Effector CD4-positive, alpha-beta T cell (primary cell): ENCODE data around the gene SPECC1.
A peak's percentile ranks its signal among the peaks of the same experiment; 100 is the strongest.
"Not testable (repeated sequence)": the region's sequence is repeated elsewhere in the genome, so short reads cannot be mapped to it uniquely, and the experiment has no call there.

Experiments
- DNase-seq: peaks from one replicate; pipeline ENCODE4 v3.0.0-alpha.2; 2020

Gene SPECC1

DNA sequence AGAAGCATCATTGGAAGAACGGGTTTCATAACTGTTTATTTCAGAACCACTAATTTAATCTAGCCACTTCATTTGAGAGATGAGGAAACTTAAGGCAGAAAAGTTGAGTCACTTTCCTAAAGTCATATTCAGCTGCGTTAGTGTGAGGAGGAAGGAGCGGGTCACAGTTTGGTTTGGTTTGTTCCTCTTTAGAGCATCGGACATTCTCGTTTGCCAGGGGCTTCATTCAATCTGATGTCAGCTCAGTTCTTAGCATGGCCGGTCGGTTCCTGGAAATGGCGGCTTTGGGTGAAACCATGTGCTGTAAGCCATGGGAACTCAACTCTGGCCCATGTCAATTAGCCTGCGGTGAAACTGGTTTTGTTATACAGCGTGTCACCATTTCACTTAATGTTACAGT is 271.7 kb downstream of the SPECC1 start:
- no peak for DNase-seq

- no peak for DNase-seq
These were observed 272.7 kb downstream of the SPECC1 start for GRCh38 chr17:20281860-20282259.

DNA sequence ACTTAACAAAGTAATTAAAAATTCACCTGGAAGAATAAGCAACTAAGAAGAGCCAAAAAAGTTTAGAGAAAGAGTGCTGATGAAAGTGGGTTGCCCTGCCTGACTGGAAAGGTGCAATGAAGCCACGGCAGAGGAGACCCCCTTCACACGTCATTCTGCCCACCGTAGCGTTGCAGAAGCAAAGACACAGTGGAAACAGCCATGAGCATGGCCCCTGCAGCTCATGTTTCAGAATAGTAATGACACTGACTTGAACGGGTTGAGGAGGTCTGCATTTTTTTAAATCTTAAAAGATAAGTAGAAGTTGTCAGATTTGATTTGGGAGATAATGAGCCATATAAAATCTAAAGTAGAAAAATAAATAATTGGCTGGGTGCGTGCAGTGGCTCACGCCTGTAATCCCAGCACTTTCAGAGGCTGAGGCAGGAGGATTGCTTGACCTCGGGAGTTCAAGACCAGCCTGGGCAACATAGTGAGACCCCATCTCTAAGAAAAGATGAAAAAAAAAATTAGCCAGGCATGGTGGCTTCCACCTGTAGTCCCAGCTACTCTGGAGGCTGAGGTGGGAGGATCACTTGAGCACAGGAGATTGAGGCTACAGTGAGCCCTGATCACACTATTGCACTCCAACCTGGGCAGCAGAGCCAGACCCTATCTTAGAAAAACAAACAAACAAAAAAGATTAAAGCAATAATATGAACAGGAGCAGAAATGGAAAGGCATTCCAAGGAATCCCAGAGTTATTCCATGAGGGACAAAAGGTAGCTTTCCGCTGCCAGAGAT is 273.6 kb downstream of the SPECC1 start:
- DNase-seq, result no peak

- no peak for DNase-seq
These were observed 274.9 kb downstream of the SPECC1 start for GRCh38 chr17:20284022-20284421.

DNA sequence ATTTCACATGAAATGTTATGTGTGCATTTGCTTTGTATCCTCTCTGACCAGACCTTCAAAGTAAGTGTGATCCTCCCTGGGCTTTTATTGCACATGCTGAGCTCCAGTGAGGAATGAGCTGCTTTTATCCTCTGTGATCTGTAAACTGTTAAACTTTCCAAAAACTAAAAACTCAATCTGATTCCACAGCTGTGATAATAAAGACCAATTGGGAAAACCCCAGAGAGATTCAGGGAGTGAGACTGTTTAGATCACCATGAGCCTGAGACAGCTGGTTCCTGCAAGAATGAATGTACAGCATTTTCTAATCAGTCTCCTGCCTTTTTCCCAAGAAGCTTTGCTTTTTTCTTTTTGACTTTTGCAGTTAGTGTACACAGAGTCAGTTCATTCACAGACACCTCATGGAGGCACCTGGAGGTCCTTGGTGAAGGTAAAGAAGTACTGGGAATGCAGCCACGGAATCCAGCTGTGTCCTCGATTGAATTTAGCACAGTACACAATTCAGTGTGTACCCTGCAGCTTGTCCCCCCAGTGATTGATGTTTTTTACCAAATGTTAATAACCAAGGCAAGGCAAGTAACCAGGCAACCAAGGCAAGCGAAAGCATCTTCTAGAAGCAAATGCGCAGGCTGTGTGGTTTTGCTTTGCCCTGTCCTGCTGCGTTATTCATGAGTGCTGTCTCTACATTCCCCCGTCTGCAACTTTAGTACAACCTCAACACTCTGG is 275.6 kb downstream of the SPECC1 start:
- DNase-seq, result no peak

- DNase-seq, result no peak
These were observed 280.8 kb downstream of the SPECC1 start for GRCh38 chr17:20289984-20290383.

GRCh38 chr17:20291853-20292252 is 282.7 kb downstream of the SPECC1 start:
- no peak for DNase-seq

DNA sequence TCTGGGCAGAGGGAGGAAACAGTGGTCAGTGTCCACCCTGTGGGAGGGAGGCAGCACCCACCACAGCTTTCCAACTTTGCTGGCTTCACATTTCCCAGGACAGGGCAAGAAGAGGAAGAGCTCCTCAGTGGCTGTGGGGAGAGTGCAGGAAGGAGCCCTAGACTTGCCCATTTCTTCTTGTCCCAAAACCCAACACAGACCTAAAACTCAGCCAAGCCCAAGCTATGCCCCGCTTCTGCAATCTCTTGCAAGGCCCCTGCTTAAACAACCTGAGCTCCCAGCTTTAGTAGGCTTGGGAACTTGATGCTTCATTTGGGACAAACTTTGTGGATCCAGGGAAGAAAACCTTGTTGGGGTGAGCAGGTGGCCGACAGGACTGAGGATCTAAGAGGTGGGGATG is 284.3 kb downstream of the SPECC1 start:
- no peak for DNase-seq

- DNase-seq, result no peak
These were observed 285.0 kb downstream of the SPECC1 start for GRCh38 chr17:20294120-20294519.

DNA sequence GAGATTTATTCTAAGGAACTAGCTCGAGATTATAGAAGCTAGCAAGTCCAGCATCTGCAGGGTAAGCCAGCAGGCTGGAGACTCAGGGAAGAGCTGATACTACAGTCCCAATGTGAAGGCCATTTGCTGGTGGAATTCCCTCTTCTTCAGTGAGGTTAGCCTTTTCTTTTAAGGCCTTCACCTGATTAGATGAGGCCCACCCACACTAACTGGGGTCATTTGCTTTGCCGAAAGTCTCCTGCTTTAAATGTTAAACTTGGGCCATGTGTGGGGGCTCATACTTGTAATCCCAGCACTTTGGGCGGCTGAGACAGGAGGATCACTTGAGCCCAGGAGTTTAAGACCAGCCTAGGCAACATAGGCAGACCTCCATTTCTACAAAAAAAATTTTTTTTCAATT is 289.9 kb downstream of the SPECC1 start:
- DNase-seq, result no peak

DNA sequence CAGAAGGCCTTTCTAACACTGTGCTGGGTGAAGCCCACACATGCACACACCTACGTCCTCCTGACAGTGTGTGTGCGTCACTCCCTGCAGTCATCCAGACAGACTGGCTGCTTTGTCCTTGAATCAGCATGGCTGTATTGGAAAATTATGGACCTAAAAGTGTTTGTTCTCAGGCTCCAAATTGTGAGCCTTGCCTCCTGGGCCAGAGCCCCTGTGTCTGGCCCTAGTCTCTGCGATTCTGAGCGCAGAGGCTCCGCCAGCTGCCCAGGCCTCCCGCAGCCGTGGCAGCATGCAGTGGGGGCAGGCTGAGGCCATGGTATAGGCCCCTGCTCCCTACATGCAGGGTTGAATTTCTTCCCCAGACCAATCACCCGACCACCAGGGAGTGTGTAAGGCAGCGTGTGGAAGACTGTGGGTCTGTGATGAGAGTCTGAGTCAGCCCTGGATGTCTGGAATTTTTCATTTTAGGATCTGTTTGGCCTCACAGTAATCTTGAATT is 291.3 kb downstream of the SPECC1 start:
- no peak for DNase-seq

- no peak for DNase-seq
These were observed 293.2 kb downstream of the SPECC1 start for GRCh38 chr17:20302246-20302917.

DNA sequence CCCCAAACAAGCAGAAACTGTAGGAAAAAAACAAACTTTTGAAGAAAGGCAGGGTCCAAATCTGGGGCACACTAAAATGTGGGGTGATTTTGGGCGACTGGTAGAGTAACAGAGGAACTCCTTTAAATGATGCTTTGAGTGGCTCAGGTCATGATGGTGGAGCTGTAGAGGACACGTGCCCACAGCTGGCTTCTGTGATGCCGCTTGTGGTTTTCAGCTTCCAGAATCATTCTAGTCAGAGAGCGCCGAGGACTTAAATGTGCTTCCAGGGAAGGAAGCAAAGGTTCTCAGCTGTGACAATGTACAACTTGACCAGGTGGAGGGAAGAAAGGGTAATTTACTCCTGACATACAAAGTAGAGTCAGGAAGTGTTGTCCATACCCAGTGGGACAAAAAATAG is 295.8 kb downstream of the SPECC1 start:
- no peak for DNase-seq

GRCh38 chr17:20306924-20307323 is 297.8 kb downstream of the SPECC1 start:
- no peak for DNase-seq

DNA sequence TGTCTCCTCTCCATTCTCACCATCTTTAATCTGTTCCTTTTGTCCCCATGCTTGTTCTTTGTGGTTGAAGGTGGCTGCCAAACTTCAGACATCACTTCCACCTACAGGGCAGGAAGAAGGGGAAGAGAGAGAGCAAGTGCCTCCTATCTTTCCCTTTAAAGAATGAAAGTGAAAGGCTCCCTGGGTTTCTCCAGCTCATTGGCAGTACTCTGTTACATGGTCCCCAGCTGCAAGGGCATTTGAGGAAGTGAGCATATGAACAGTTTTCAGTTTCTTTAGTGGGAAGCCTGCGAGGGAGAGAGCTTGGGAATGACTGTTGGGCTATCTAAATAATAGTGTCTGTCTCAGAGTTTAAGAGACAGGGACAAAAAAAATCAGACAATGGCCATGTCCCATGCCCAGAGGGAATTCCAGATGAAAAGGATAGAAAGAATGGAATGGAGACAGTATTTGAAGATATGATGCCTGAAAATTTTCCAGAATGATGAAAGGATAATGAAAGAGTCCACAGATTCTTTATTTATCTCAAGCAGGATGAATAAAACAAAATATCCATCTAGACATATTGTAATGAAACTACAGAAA is 298.3 kb downstream of the SPECC1 start:
- DNase-seq, result no peak

DNA sequence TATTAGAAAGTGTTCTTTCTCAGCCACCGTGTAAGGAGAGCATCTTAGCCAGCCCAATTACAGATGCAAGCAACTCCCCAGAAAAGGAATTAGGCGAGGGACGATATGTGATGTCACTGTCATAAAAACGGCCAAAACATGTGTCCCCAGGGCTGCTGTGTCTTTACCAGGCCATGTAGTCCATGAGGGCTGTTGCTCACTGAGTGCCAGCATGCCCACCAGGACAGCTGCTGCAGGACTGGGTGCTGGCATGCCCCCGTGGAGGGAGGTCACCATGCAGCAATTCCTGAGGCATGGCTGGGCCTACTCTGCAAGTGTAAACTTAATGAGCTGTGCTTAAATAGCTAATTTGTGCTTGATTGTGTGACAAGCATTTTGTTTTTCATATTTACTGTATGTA is 301.3 kb downstream of the SPECC1 start:
- no peak for DNase-seq

DNA sequence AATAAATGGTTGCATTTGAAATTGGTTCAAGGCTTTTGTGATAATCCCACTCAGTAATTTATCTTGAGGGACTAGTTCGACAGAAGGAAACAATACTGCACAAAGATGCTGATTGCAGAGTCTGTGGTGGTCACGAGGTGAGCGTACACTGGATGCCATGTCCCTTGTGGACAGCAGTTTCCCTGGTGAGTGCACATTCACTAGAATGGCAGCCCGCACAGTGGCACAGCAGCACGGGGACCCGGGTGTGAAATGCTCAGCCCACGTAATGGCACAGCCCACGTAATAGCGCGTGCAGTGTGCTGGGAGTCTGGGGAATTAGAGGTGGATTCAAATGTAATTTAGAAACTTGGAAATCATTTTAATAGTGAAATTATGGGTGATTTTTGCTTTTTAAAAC is 304.1 kb downstream of the SPECC1 start:
- DNase-seq, result no peak

- DNase-seq, result no peak
These were observed 304.7 kb downstream of the SPECC1 start for GRCh38 chr17:20313891-20314290.

DNA sequence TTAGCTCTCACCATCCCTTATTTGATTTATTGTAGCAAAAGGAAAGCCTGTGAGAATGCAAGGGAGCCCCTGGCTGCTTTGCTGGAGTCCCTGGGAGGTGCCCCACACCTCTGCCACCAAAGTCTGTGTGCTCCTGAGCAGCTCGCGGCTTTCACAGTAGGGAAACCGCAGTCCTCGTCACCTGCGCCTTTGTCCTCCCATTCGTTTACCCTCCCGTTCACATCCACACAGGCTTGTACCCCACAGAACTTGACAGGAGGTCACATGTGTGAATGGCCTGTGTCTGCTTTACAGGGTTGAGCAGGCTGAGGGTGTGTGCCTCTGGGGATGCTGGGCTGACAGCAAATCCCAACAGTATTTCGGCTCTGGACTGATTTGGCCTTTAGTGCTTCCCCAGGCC is 305.7 kb downstream of the SPECC1 start:
- DNase-seq, result no peak

GRCh38 chr17:20315311-20315710 is 306.2 kb downstream of the SPECC1 start:
- no peak for DNase-seq

- no peak for DNase-seq
These were observed 306.7 kb downstream of the SPECC1 start for GRCh38 chr17:20315821-20316220.

DNA sequence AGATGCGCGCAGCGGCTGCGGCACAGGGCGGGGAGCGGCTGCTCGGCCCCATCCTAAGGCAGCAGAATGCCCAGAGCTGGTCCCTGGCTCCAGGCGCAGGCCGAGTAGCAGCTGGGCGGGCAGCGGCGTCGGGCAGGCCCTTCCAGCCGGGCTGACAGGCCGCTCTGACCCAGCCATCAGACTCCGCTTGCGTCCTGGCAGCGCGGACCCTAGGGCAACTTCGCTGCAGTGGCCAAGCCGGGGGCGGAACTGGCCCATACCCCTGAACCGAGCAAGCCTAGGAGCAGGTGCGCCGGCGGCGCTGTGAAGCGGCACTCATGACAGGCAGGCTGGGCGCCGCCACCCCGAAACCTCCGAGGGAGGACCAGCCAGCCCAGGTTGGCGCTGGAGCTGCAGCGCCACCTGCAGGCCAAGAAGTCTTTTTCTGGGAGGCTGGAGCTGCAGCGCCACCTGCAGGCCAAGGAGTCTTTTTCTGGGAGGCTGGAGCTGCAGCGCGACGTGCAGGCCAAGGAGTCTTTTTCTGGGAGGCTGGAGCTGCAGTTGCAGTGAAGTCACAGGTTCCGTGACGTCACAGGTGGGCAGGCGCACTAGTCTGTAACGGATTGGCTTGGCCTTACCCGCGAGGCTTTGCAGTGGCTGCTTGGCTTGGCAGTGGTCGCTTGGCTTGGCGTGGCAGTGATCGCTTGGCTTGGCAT is 311.5 kb downstream of the SPECC1 start:
- peak; percentile 64 for DNase-seq

- DNase-seq, result not testable (repeated sequence)
These were observed 312.2 kb downstream of the SPECC1 start for GRCh38 chr17:20321357-20321756.
